Measurements from ENCODE around the gene BSN. TPM values are rescaled to one million over a fixed set of nuclear protein-coding genes. Genes with fewer than 3 reads are reported as not detected.

The BSN gene
- polyA plus RNA-seq (2013), result 0.12 TPM

- H3K36me3 ChIP-seq (ENCODE audit: control insufficient read depth in 4 of 4, insufficient read depth in 4 of 4, low read length in 3 of 4), result no peaks in the 10 kb centered on the region
- 11% methylated on average over 51 of the region's 76 CpGs for WGBS (ENCODE audit: insufficient coverage)
- peaks cover 9 to 38% (median 23%) of the 10 kb centered on the region in 5 experiments for H3K27me3 ChIP-seq (replicated peaks in 2 of 5; ENCODE audit: control insufficient read depth in 4 of 5, insufficient read depth in 5 of 5, low read length in 4 of 5)
- peaks cover 2 to 28% (median 22%) of the 10 kb centered on the region in 4 experiments for H3K4me1 ChIP-seq (ENCODE audit: control extremely low read depth in 1 of 4, control insufficient read depth in 4 of 4, insufficient read depth in 4 of 4, low read length in 3 of 4)
- peak; percentile 88 to 95 (median 92) for DNase-seq
- no peaks in the 10 kb centered on the region for H3K9me3 ChIP-seq (ENCODE audit: control extremely low read depth in 1 of 5, control insufficient read depth in 4 of 5, insufficient read depth in 2 of 5, low read depth in 1 of 5, low read length in 4 of 5)
- ChIA-PET POLR2A (no interaction called here), CTCF (interaction anchor here (0.6 to 2.7 kb wide), 4 partner anchors 14 to 116 kb away, joined by 3 to 9 read pairs (median 4); no protein-coding TSS in a partner anchor)
- H3K4me3 ChIP-seq (ENCODE audit: control insufficient read depth in 1 of 7, extremely low read depth in 1 of 7, insufficient read depth in 4 of 7, low read depth in 2 of 7, low read length in 6 of 7), result peak within 1 kb of the TSS; percentile 43 to 75 (median 68)
- peak within 1 kb of the TSS in 1 of 2 experiments; percentile 21 for H3K27ac ChIP-seq (ENCODE audit: insufficient read depth in 1 of 2, low read depth in 1 of 2, low read length in 2 of 2, poor library complexity in 1 of 2, severe bottlenecking in 2 of 2)
Measured at GRCh38 chr3:49553692-49554632, at the start of gene BSN. TSS of gene BSN (plus strand) at chr3:49554477. CDS start at chr3:49554603, 126 bp downstream.

- WGBS (ENCODE audit: insufficient coverage), result 93% methylated on average over 2 of the region's 3 CpGs
- peaks cover 0 to 13% (median 3%) of the 10 kb centered on the region in 4 experiments for H3K36me3 ChIP-seq (ENCODE audit: control insufficient read depth in 4 of 4, insufficient read depth in 4 of 4, low read length in 3 of 4)
- H3K4me1 ChIP-seq (ENCODE audit: control extremely low read depth in 1 of 4, control insufficient read depth in 4 of 4, insufficient read depth in 4 of 4, low read length in 3 of 4), result no peaks in the 10 kb centered on the region
- H3K27ac ChIP-seq (ENCODE audit: insufficient read depth in 1 of 2, low read depth in 1 of 2, low read length in 2 of 2, poor library complexity in 1 of 2, severe bottlenecking in 2 of 2), result no peak overlapping the region
- H3K27me3 ChIP-seq (replicated peaks in 2 of 5; ENCODE audit: control insufficient read depth in 4 of 5, insufficient read depth in 5 of 5, low read length in 4 of 5), result no peaks in the 10 kb centered on the region
- CTCF ChIA-PET, result no interaction called here
- no peak for DNase-seq
- no peak overlapping the region for H3K4me3 ChIP-seq (ENCODE audit: control insufficient read depth in 1 of 7, extremely low read depth in 1 of 7, insufficient read depth in 4 of 7, low read depth in 2 of 7, low read length in 6 of 7)
- POLR2A ChIA-PET, result no interaction called here
- no peaks in the 10 kb centered on the region for H3K9me3 ChIP-seq (ENCODE audit: control extremely low read depth in 1 of 5, control insufficient read depth in 4 of 5, insufficient read depth in 2 of 5, low read depth in 1 of 5, low read length in 4 of 5)
Measured at GRCh38 chr3:49506906-49507305, 47.4 kb upstream of the BSN start.

- ChIA-PET CTCF (interaction anchor here (0.8 to 1.0 kb wide), 2 partner anchors 30 to 31 kb away, joined by 3 read pairs; no protein-coding TSS in a partner anchor), POLR2A (no interaction called here)
- Histone ChIP-seq H3K27ac (ENCODE audit: insufficient read depth in 1 of 2, low read depth in 1 of 2, low read length in 2 of 2, poor library complexity in 1 of 2, severe bottlenecking in 2 of 2) (no peak overlapping the region), H3K27me3 (replicated peaks in 2 of 5; ENCODE audit: control insufficient read depth in 4 of 5, insufficient read depth in 5 of 5, low read length in 4 of 5) (no peaks in the 10 kb centered on the region), H3K36me3 (ENCODE audit: control insufficient read depth in 4 of 4, insufficient read depth in 4 of 4, low read length in 3 of 4) (peaks cover 0 to 18% (median 3%) of the 10 kb centered on the region in 4 experiments), H3K9me3 (ENCODE audit: control extremely low read depth in 1 of 5, control insufficient read depth in 4 of 5, insufficient read depth in 2 of 5, low read depth in 1 of 5, low read length in 4 of 5) (no peaks in the 10 kb centered on the region), H3K4me1 (ENCODE audit: control extremely low read depth in 1 of 4, control insufficient read depth in 4 of 4, insufficient read depth in 4 of 4, low read length in 3 of 4) (no peaks in the 10 kb centered on the region), H3K4me3 (ENCODE audit: control insufficient read depth in 1 of 7, extremely low read depth in 1 of 7, insufficient read depth in 4 of 7, low read depth in 2 of 7, low read length in 6 of 7) (no peak overlapping the region)
- DNase-seq, result no peak
- 0% methylated on average over 1 of the region's 2 CpGs for WGBS (ENCODE audit: insufficient coverage)
Measured at GRCh38 chr3:49509028-49509561, 45.2 kb upstream of the BSN start.

- no peaks in the 10 kb centered on the region for H3K4me1 ChIP-seq (ENCODE audit: control extremely low read depth in 1 of 4, control insufficient read depth in 4 of 4, insufficient read depth in 4 of 4, low read length in 3 of 4)
- CTCF ChIA-PET, result interaction anchor here (0.8 to 1.1 kb wide), 2 partner anchors 10 to 23 kb away, joined by 3 read pairs; no protein-coding TSS in a partner anchor
- DNase-seq, result no peak
- POLR2A ChIA-PET, result interaction anchor here (0.7 kb wide), 1 partner anchor 48 kb away, joined by 5 read pairs; no protein-coding TSS in a partner anchor
- no peak overlapping the region for H3K4me3 ChIP-seq (ENCODE audit: control insufficient read depth in 1 of 7, extremely low read depth in 1 of 7, insufficient read depth in 4 of 7, low read depth in 2 of 7, low read length in 6 of 7)
- WGBS (ENCODE audit: insufficient coverage), result no CpG with 5 or more reads among the region's 2 CpGs
- no peaks in the 10 kb centered on the region for H3K9me3 ChIP-seq (ENCODE audit: control extremely low read depth in 1 of 5, control insufficient read depth in 4 of 5, insufficient read depth in 2 of 5, low read depth in 1 of 5, low read length in 4 of 5)
- no peaks in the 10 kb centered on the region for H3K27me3 ChIP-seq (replicated peaks in 2 of 5; ENCODE audit: control insufficient read depth in 4 of 5, insufficient read depth in 5 of 5, low read length in 4 of 5)
- H3K36me3 ChIP-seq (ENCODE audit: control insufficient read depth in 4 of 4, insufficient read depth in 4 of 4, low read length in 3 of 4), result peaks cover 0 to 23% (median 3%) of the 10 kb centered on the region in 4 experiments
- H3K27ac ChIP-seq (ENCODE audit: insufficient read depth in 1 of 2, low read depth in 1 of 2, low read length in 2 of 2, poor library complexity in 1 of 2, severe bottlenecking in 2 of 2), result no peak overlapping the region
Measured at GRCh38 chr3:49511639-49512038, 42.6 kb upstream of the BSN start.

GRCh38 chr3:49512781-49513355, 41.4 kb upstream of the BSN start:
- Histone ChIP-seq H3K4me3 (ENCODE audit: control insufficient read depth in 1 of 7, extremely low read depth in 1 of 7, insufficient read depth in 4 of 7, low read depth in 2 of 7, low read length in 6 of 7) (no peak overlapping the region), H3K4me1 (ENCODE audit: control extremely low read depth in 1 of 4, control insufficient read depth in 4 of 4, insufficient read depth in 4 of 4, low read length in 3 of 4) (no peaks in the 10 kb centered on the region), H3K27ac (ENCODE audit: insufficient read depth in 1 of 2, low read depth in 1 of 2, low read length in 2 of 2, poor library complexity in 1 of 2, severe bottlenecking in 2 of 2) (no peak overlapping the region), H3K9me3 (ENCODE audit: control extremely low read depth in 1 of 5, control insufficient read depth in 4 of 5, insufficient read depth in 2 of 5, low read depth in 1 of 5, low read length in 4 of 5) (no peaks in the 10 kb centered on the region), H3K36me3 (ENCODE audit: control insufficient read depth in 4 of 4, insufficient read depth in 4 of 4, low read length in 3 of 4) (peaks cover 0 to 27% (median 10%) of the 10 kb centered on the region in 4 experiments), H3K27me3 (replicated peaks in 2 of 5; ENCODE audit: control insufficient read depth in 4 of 5, insufficient read depth in 5 of 5, low read length in 4 of 5) (no peaks in the 10 kb centered on the region)
- ChIA-PET CTCF (no interaction called here), POLR2A (no interaction called here)
- WGBS (ENCODE audit: insufficient coverage), result no CpG with 5 or more reads among the region's 1 CpG
- DNase-seq, result no peak

GRCh38 chr3:49513494-49514124, 40.7 kb upstream of the BSN start:
- ChIA-PET CTCF (no interaction called here), POLR2A (no interaction called here)
- no peaks in the 10 kb centered on the region for H3K27me3 ChIP-seq (replicated peaks in 2 of 5; ENCODE audit: control insufficient read depth in 4 of 5, insufficient read depth in 5 of 5, low read length in 4 of 5)
- no peak for DNase-seq
- H3K4me3 ChIP-seq (ENCODE audit: control insufficient read depth in 1 of 7, extremely low read depth in 1 of 7, insufficient read depth in 4 of 7, low read depth in 2 of 7, low read length in 6 of 7), result no peak overlapping the region
- no peaks in the 10 kb centered on the region for H3K9me3 ChIP-seq (ENCODE audit: control extremely low read depth in 1 of 5, control insufficient read depth in 4 of 5, insufficient read depth in 2 of 5, low read depth in 1 of 5, low read length in 4 of 5)
- no peak overlapping the region for H3K27ac ChIP-seq (ENCODE audit: insufficient read depth in 1 of 2, low read depth in 1 of 2, low read length in 2 of 2, poor library complexity in 1 of 2, severe bottlenecking in 2 of 2)
- H3K36me3 ChIP-seq (ENCODE audit: control insufficient read depth in 4 of 4, insufficient read depth in 4 of 4, low read length in 3 of 4), result peaks cover 0 to 27% (median 11%) of the 10 kb centered on the region in 4 experiments
- H3K4me1 ChIP-seq (ENCODE audit: control extremely low read depth in 1 of 4, control insufficient read depth in 4 of 4, insufficient read depth in 4 of 4, low read length in 3 of 4), result no peaks in the 10 kb centered on the region
- WGBS (ENCODE audit: insufficient coverage), result 98% methylated on average over 4 of the region's 4 CpGs

Measured in common myeloid progenitor, CD34-positive (primary cell).